T-helper 1 cell (primary cell): Measurements from ENCODE around the gene ASCL5.

Source experiments
- DNase-seq, 5 donors: peaks; one replicate each; pipeline ENCODE4 v3.0.0-alpha.2; 2012 to 2020

Gene ASCL5

GRCh38 chr1:201136355-201137023 lies 9.5 kb upstream of the ASCL5 start:
- DNase-seq, result no peak

- no peak for DNase-seq
Measured at GRCh38 chr1:201134405-201134804, 7.4 kb upstream of the ASCL5 start.

GRCh38 chr1:201131398-201131797 lies 4.4 kb upstream of the ASCL5 start:
- DNase-seq, result no peak

- no peak for DNase-seq
Measured at GRCh38 chr1:201128962-201129361, 2.0 kb upstream of the ASCL5 start.

- DNase-seq, result no peak
Measured at GRCh38 chr1:201128476-201128875, 1.5 kb upstream of the ASCL5 start.

- DNase-seq, result no peak
Measured at GRCh38 chr1:201127755-201128455, 921 bp upstream of the ASCL5 start.

GRCh38 chr1:201126463-201126831 lies 537 bp downstream of the ASCL5 start:
- no peak for DNase-seq

- DNase-seq, result no peak
Measured at GRCh38 chr1:201125800-201126199, 1.2 kb downstream of the ASCL5 start.

- DNase-seq, result no peak
Measured at GRCh38 chr1:201125019-201125418, 2.0 kb downstream of the ASCL5 start.

- no peak for DNase-seq
Measured at GRCh38 chr1:201123866-201124265, 3.1 kb downstream of the ASCL5 start.

GRCh38 chr1:201122321-201122957 lies 4.5 kb downstream of the ASCL5 start:
- no peak for DNase-seq

GRCh38 chr1:201119206-201120197 lies 7.5 kb downstream of the ASCL5 start:
- DNase-seq, result peak in 4 of 5 donors; percentile 31 to 48 (median 38)

GRCh38 chr1:201116091-201116490 lies 10.9 kb downstream of the ASCL5 start:
- no peak for DNase-seq

- no peak for DNase-seq
Measured at GRCh38 chr1:201115390-201115937, 11.5 kb downstream of the ASCL5 start.

- DNase-seq, result peak; percentile 38 to 78 (median 50)
Measured at GRCh38 chr1:201114245-201115131, 12.5 kb downstream of the ASCL5 start.

- DNase-seq, result no peak
Measured at GRCh38 chr1:201113451-201114244, 13.3 kb downstream of the ASCL5 start.

- no peak for DNase-seq
Measured at GRCh38 chr1:201112926-201113325, 14.1 kb downstream of the ASCL5 start.

GRCh38 chr1:201112173-201112731 lies 14.7 kb downstream of the ASCL5 start, which contains the start of gene CACNA1S:
TSS of gene CACNA1S (minus strand) at chr1:201112426. CDS start at chr1:201112339, 87 bp downstream.
- DNase-seq, result no peak

GRCh38 chr1:201111672-201112071 lies 15.3 kb downstream of the ASCL5 start:
- DNase-seq, result no peak

- DNase-seq, result no peak
Measured at GRCh38 chr1:201111156-201111555, 15.8 kb downstream of the ASCL5 start.
